Eye (tissue), 1 donor: ENCODE results near the gene TRIM23.

ENCODE experiments used
- DNase-seq: peaks from one replicate; pipeline ENCODE4 v3.0.0-alpha.2; 2015

The TRIM23 gene

GRCh38 chr5:65562731-65563701 lies 61.1 kb downstream of the TRIM23 start, which contains the start of the genes CENPK and PPWD1:
Gene CENPK (minus strand): TSS chr5:65563168. CDS start chr5:65554907, 8,261 bp downstream.
Gene PPWD1 (plus strand): TSS chr5:65563296. CDS start chr5:65563311, 15 bp downstream.
- DNase-seq: peak; percentile 99

GRCh38 chr5:65556718-65557117 lies 67.4 kb downstream of the TRIM23 start:
- no peak for DNase-seq

DNA sequence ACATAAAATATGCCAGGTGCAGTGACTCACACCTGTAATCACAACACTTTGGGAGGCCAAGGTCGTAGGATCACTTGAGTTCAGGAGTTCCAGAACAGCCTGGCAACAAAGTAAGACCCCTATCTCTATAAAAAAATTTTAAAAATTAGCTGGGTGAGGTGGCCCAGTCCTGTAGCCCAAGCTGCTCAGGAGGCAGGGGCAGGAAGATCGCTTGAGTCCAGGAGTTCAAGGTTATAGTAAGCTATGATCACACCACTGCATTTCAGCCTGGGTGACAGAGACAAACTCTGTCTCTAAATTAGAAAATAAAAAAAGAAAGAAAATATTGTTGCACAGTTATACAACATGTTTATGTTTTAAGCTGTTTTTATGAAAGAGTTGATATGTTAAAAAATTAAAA lies 68.0 kb downstream of the TRIM23 start:
- no peak for DNase-seq

GRCh38 chr5:65555287-65555686 lies 68.8 kb downstream of the TRIM23 start:
- DNase-seq: no peak

DNA sequence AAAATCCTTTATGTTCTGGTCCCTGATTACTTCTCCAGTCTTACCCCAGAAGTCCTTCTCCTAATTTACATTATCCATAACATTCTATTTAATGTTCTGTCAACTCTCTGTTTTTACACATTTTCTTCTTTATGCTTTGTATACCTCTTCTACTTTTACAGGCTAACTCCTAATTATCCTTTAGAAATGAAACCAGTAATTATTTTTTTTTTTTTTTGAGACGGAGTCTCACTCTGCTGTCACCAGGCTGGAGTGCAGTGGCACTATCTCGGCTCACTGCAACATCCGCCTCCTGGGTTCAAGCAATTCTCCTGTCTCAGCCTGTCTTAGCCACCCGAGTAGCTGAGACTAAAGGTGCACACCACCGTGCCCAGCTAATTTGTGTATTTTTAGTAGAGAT lies 70.2 kb downstream of the TRIM23 start:
- DNase-seq: no peak

DNA sequence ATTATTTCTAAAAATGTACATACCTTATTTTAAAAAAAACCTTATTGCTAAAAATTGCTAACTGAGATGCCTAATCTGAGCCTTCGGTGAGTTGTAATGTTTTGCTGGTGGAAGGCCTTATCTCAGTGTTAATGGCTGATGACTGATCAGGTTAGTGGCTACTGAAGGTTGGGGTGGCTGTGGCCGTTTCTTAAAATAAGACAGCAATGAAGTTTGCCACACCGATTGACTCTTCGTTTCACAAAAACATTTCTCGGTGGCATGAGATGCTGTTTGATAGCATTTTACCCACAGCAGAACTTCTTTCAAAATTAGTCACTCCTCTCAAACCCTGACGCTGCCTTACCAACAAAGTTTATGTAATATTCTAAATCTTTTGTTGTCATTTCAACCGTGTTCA lies 75.9 kb downstream of the TRIM23 start:
- no peak for DNase-seq

DNA sequence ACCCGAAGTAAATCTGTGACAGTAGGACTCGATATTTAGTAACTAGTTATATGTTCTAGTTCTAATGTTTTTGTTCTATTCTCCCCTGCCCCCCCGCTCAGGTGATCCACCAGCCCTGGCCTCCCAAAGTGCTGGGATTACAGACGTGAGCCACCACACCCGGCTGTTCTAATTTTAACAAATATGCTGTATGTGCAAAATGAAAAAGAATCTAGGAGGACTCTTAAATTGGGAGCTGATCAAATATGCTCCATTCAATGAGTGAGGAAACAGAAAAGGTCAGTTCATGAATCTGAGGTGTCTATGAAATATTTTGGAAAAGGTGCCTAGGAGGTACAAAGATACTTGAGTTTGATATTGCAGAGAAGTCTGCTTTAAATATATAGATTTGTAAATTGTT lies 78.0 kb downstream of the TRIM23 start:
- DNase-seq: no peak

DNA sequence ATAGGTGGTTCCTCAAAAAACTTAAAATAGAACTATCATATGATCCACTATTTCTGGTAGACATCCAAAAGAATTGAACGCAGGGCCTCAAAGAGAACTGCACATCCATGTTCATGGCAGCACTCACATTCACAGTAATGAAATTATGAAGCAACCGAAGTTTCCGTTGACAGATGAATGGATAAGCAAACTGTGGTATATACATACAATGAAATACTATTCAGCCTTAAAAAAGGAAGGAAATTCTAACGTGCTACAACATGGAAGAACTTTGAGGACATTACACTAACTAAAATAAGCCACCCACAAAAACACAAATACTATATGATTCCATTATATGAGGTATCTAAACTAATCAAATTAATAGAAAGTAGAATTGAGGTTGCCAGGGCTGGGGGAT lies 79.7 kb downstream of the TRIM23 start:
- DNase-seq: no peak

DNA sequence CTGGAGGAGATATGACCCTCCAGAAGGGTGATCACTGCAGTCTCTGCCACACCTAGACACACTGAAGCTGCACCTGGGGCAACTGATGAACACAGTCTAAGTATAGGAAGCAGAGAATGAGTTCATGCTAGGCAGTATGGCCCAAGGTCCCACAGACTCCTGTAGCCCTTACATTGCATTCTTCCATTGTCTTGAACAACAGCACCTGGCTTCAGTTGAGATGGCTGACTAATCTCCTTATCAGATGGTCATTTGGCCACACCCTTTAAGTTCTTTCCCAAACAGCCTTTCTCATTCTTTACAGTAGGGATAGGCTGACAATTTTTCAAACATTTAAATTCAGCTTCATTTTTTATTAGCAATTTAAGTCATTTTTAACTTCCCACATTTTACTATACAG lies 84.3 kb downstream of the TRIM23 start:
- DNase-seq: no peak
